Psoas muscle (tissue), 8 donors: ENCODE measurements around the gene SORCS3. TPM values are rescaled to one million over a fixed set of nuclear protein-coding genes. Genes with fewer than 3 reads are reported as not detected.
"Not testable (repeated sequence)": the region's sequence is repeated elsewhere in the genome, so short reads cannot be mapped to it uniquely, and the experiment has no call there.

ENCODE experiments used
- ATAC-seq, 4 donors: fragments of 200-7000 bp; cut with Tn5 transposase; one replicate each; pipeline ENCODE4 v1.9.1; 2020; ENCODE audit warnings: moderate library complexity in 3 of 4, mild to moderate bottlenecking in 2 of 4
- DNase-seq, 2 donors: peaks; one replicate each; pipeline ENCODE4 v3.0.0-alpha.2; 2020
- H3K27ac ChIP-seq: fragments of 200-600 bp; one replicate; pipeline ENCODE4 v1.8.0; 2022
- H3K27me3 ChIP-seq, 3 donors: fragments of 200-600 bp in 1 of 3; one replicate each; pipeline versions ENCODE4 v1.6.1 to v1.8.0; 2013 to 2022; ENCODE audit warnings: low read length in 2 of 3, mild to moderate bottlenecking in 2 of 3, moderate library complexity in 1 of 3; ENCODE audit not compliant: insufficient read depth in 3 of 3
- H3K36me3 ChIP-seq, 2 donors: fragments of 200-600 bp in 1 of 2; one replicate each; pipeline versions ENCODE4 v1.6.1 to v1.8.0; 2013 to 2022; ENCODE audit warnings: low read depth in 1 of 2, mild to moderate bottlenecking in 1 of 2, moderate library complexity in 1 of 2; ENCODE audit not compliant: insufficient read depth in 1 of 2
- H3K4me1 ChIP-seq: fragments of 200-600 bp; one replicate; pipeline ENCODE4 v1.8.0; 2022
- H3K4me3 ChIP-seq: fragments of 200-600 bp; one replicate; pipeline ENCODE4 v1.8.0; 2022; ENCODE audit warnings: mild to moderate bottlenecking
- H3K9me3 ChIP-seq: fragments of 200-600 bp; one replicate; pipeline ENCODE4 v1.8.0; 2022
- WGBS, 3 donors: extraction: QIAGEN DNeasy Blood & Tissue Kit; methylation state at CpG; one replicate each; pipeline versions ENCODE4 v1.1.6 to v1.1.7; 2013; 5-methylcytosine and 5-hydroxymethylcytosine counted together
- intact Hi-C, 2 donors: fragments of 100-400 bp; cut with DNase I; formaldehyde crosslinking; loops; one replicate each; pipeline versions ENCODE4 v1.11.0 to v1.14.2; 2022
- polyA plus RNA-seq, 3 donors: library from polyadenylated mRNA; stranded (reverse); fragments of 200-250 nt; gene quantifications; one replicate each; pipeline ENCODE4 v1.2.3, GENCODE V29; 2013
- total RNA-seq, 4 donors: library from RNA; stranded (reverse); fragmentation: NEBNext Ultra II Directional in 2 of 4; extraction: Animal tissue kit (Norgen Biotek cat#: 25700) in 2 of 4; gene quantifications; one replicate each; pipeline versions ENCODE4 v1.2.1 to v1.2.4, GENCODE V29; 2021 to 2023
- TF ChIP-seq, protein P1 (sequence below): fragments of 200-600 bp; IDR thresholded peaks from one replicate; pipeline ENCODE4 v1.8.0; 2022; ENCODE audit warnings: antibody characterized with exemption
- donor health status: healthy with polysubstance abuse.
- donor health status: DM: no; HTN: no; CAD: no; lungs with moderate emphysema.
- donor health status: Bipolar disorder and iron deficiency.
- donor health status: healthy.
- donor health status: DM: yes; HTN: yes; CAD: no.
- donor health status: DM: no; HTN: no; CAD: no.
- donor health status: DM: no; HTN: no; CAD: no.
- donor health status: DM: yes; HTN: yes; CAD: no.

The SORCS3 gene
- total and polyA plus RNA-seq, 7 donors: 0.01 TPM; not detected in 6

DNA sequence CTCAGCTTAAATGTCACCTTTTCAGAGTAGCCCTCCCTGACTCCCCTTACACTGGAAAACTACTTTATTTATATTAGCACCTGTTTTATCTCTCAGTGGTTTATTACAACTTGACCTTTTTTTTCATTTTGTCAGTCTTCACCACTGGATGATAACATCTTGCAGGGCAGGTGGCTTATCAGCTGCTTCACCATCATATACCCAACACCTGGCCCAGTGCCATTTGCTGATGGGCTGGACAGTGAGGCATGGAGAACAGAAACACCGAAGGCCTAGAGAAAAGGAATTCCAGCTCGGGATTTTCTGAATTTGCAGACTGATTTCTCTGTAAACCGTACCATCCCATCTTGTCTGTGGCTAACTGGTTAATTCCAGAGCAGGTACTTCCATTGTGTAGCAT is 48.5 kb downstream of the SORCS3 start:
- Histone ChIP-seq H3K4me3 (no peak overlapping the region), H3K27ac (no peak overlapping the region), H3K4me1 (no peaks in the 10 kb centered on the region), H3K27me3 (no peaks in the 10 kb centered on the region), H3K9me3 (no peaks in the 10 kb centered on the region), H3K36me3 (no peaks in the 10 kb centered on the region)
- WGBS, 3 donors: 73 to 78% (median 76%) methylated on average over 3 of the region's 3 CpGs
- intact Hi-C loops: no loop called here
- no peak for DNase-seq
- TF ChIP-seq, protein P1, sequence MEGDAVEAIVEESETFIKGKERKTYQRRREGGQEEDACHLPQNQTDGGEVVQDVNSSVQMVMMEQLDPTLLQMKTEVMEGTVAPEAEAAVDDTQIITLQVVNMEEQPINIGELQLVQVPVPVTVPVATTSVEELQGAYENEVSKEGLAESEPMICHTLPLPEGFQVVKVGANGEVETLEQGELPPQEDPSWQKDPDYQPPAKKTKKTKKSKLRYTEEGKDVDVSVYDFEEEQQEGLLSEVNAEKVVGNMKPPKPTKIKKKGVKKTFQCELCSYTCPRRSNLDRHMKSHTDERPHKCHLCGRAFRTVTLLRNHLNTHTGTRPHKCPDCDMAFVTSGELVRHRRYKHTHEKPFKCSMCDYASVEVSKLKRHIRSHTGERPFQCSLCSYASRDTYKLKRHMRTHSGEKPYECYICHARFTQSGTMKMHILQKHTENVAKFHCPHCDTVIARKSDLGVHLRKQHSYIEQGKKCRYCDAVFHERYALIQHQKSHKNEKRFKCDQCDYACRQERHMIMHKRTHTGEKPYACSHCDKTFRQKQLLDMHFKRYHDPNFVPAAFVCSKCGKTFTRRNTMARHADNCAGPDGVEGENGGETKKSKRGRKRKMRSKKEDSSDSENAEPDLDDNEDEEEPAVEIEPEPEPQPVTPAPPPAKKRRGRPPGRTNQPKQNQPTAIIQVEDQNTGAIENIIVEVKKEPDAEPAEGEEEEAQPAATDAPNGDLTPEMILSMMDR: no peak
- no peak for ATAC-seq

DNA sequence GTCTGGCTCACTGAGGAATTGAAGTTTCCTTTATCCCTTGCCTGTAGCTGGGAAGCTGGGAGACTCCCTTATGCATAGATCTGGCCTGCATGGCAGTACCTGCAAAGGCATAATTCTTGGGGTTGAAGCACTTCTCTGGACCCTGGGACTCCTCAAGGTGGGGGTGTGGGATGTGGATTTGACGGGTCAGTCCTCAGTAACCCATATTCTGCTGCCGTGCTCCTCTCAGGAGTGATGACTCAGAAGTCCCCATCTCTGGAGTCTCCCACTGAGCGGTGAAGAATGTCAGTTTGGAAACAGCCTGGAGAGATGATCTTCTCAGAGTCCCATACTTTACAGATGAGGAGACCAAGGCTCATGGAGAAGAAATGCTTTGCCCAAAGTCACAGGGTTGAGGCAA is 49.0 kb downstream of the SORCS3 start:
- TF ChIP-seq, protein P1: no peak
- H3K27ac ChIP-seq: no peak overlapping the region
- WGBS, 3 donors: 82 to 90% (median 82%) methylated on average over 3 of the region's 3 CpGs
- ATAC-seq (no peak), DNase-seq (no peak)
- intact Hi-C loops: no loop called here
- no peak overlapping the region for H3K4me3 ChIP-seq
- H3K27me3 ChIP-seq: peaks cover 0 to 3% (median 0%) of the 10 kb centered on the region in 3 donors
- no peaks in the 10 kb centered on the region for H3K36me3 ChIP-seq
- no peaks in the 10 kb centered on the region for H3K4me1 ChIP-seq
- H3K9me3 ChIP-seq: no peaks in the 10 kb centered on the region

DNA sequence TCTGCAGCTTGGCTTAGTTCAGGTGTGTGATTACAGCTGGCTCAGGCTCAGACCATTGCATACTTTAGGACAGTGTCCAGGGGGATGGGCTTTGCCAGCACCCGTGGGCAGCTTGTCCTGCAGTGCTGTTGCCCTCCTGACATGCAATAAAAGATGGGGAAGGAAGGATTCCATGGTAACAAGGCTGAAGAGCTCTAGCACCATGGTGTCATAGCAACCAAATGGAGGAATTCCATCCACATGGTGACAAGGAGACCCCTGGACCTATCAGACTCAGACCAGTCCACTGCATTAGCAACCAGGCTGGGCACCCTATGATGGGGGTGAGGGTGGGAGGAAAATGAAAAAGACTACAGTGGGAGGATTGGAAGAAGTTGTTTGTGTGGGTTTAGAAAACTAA is 49.9 kb downstream of the SORCS3 start:
- no peak overlapping the region for H3K27ac ChIP-seq
- H3K9me3 ChIP-seq: no peaks in the 10 kb centered on the region
- TF ChIP-seq, protein P1: no peak
- DNase-seq (no peak), ATAC-seq (no peak)
- WGBS, 3 donors: 7 to 8% (median 8%) methylated on average over 1 of the region's 1 CpG
- H3K36me3 ChIP-seq: no peaks in the 10 kb centered on the region
- intact Hi-C loops: no loop called here
- no peak overlapping the region for H3K4me3 ChIP-seq
- peaks cover 0 to 4% (median 0%) of the 10 kb centered on the region in 3 donors for H3K27me3 ChIP-seq
- no peaks in the 10 kb centered on the region for H3K4me1 ChIP-seq

DNA sequence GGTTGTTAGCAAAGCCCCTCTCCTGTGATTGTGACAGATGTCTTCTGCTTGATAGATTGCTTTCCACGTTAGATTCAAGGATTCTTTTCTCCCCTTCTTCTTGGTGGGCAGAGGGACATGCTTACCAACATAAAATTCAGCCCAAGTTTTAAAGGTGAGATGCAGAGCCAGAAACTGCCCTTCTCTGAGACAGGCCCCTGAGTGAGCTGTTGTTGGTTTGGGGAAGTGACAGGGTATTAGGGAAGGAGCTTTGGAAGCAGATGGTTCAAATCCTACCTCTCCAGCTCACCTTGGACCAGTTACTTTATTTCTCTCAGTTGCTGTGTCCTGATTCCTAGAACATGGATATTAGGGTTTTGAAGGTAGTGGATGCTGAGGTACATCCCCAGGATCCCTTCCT is 53.0 kb downstream of the SORCS3 start:
- TF ChIP-seq, protein P1: no peak
- H3K4me3 ChIP-seq: no peak overlapping the region
- H3K36me3 ChIP-seq: no peaks in the 10 kb centered on the region
- ATAC-seq (no peak), DNase-seq (no peak)
- intact Hi-C loops: no loop called here
- H3K27ac ChIP-seq: no peak overlapping the region
- peaks cover 0 to 4% (median 0%) of the 10 kb centered on the region in 3 donors for H3K27me3 ChIP-seq
- 4 to 14% (median 10%) methylated on average over 1 of the region's 1 CpG for WGBS, 3 donors
- H3K9me3 ChIP-seq: no peaks in the 10 kb centered on the region
- no peaks in the 10 kb centered on the region for H3K4me1 ChIP-seq

DNA sequence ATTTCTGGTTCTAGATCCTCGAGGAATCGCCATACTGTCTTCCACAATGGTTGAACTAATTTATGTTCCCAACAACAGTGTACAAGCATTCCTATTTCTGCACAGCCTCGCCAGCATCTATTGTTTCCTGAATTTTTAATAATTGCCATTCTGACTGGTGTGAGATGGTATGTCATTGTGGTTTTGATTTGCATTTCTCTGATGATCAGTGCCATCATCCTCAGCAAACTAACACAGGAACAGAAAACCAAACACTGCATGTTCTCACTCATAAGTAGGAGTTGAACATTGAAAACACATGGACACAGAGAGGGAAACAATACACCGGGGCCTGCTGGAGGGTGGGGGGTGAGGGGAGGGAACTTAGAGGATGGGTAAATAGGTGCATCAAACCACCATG is 62.2 kb downstream of the SORCS3 start:
- DNase-seq, H3K4me1 ChIP-seq, H3K27me3 ChIP-seq, H3K9me3 ChIP-seq, H3K4me3 ChIP-seq, intact Hi-C loops, H3K36me3 ChIP-seq, H3K27ac ChIP-seq, ATAC-seq: not testable (repeated sequence)
- 80 to 90% (median 84%) methylated on average over 4 of the region's 4 CpGs for WGBS, 3 donors
